ENCODE measurements around the gene KAT8.

DNA sequence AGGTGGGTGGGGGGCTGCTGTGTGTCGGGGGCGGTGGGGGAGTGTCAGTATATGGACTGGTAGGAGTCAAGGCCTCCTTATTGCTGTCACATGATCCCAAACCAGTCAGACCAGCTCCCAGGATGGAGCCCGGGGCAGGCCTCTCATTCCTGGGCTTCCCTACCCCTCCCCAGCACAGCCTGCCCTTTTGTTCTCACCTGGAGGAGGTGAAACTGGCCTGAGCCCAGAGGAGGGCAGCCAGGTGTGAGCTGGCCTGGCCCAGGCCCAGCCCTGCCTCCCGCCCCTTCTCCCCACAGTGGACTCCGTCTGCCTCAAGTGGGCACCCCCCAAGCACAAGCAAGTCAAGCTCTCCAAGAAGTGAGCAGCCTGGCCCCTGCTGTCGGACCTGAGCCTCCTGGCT is 13.4 kb downstream of the KAT8 start:
- TF ChIP-seq FOXJ3 (CRISPR knock-in tag; IDR thresholded peaks at IDR 0.05) (no peak), PRDM10 (IDR thresholded peaks at IDR 0.05; ENCODE audit: partially characterized antibody) (no peak), ZBTB43 (CRISPR knock-in tag; IDR thresholded peaks at IDR 0.05) (no peak), VEZF1 (CRISPR knock-in tag; IDR thresholded peaks at IDR 0.05) (no peak), RFX5 (IDR thresholded peaks at IDR 0.05; ENCODE audit: low read depth, low read length) (no peak), PHF21A (IDR thresholded peaks at IDR 0.05; ENCODE audit: borderline replicate concordance, low read depth) (no peak), ZSCAN29 (IDR thresholded peaks at IDR 0.05) (no peak), CBX2 (IDR thresholded peaks at IDR 0.05; ENCODE audit: insufficient read depth, low read length, poor library complexity, severe bottlenecking) (no peak), CTCF (IDR thresholded peaks at IDR 0.05 in 2 of 3, conservative IDR thresholded peaks at IDR 0.05 in 1 of 3; ENCODE audit: insufficient read depth in 2 of 3, low read depth in 1 of 3, low read length in 3 of 3) (no peak), ZNF778 (CRISPR knock-in tag; IDR thresholded peaks at IDR 0.05) (no peak), RAD21 (CRISPR knock-in tag; conservative IDR thresholded peaks at IDR 0.05 in 1 of 2, IDR thresholded peaks at IDR 0.05 in 1 of 2) (no peak), ZNF217 (CRISPR knock-in tag; IDR thresholded peaks at IDR 0.05) (no peak), ZNF282 (CRISPR knock-in tag; IDR thresholded peaks at IDR 0.05) (no peak)
- TF ChIP-seq, protein P1, sequence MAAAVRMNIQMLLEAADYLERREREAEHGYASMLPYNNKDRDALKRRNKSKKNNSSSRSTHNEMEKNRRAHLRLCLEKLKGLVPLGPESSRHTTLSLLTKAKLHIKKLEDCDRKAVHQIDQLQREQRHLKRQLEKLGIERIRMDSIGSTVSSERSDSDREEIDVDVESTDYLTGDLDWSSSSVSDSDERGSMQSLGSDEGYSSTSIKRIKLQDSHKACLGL (CRISPR knock-in tag; IDR thresholded peaks at IDR 0.05; ENCODE audit: borderline replicate concordance, poor library complexity, severe bottlenecking): no peak
